CD8-positive, alpha-beta memory T cell (primary cell): Measurements from ENCODE around the gene LRRC19. TPM values are rescaled to one million over a fixed set of nuclear protein-coding genes. Genes with fewer than 3 reads are reported as not detected.

Experiments
- CTCF ChIA-PET: fragments of 350-600 bp; sonication (Branson Sonifier 250); formaldehyde crosslinking; loops from one replicate; lab custom pipeline; 2021; ENCODE audit warnings: antibody characterized with exemption; lab: Charles Lee
- POLR2A ChIA-PET: fragments of 350-600 bp; sonication (Branson Sonifier 250); formaldehyde crosslinking; loops from one replicate; lab custom pipeline; 2021; ENCODE audit warnings: antibody characterized with exemption; lab: Charles Lee
- DNase-seq, 5 donors: peaks; one replicate each; pipeline versions ENCODE4 v3.0.0 to v3.0.0-alpha.2; 2020 to 2022; ENCODE audit warnings: mixed read lengths in 1 of 5
- H3K27ac ChIP-seq: one replicate; pipeline ENCODE4 v1.7.0; 2013; ENCODE audit warnings: low read depth, mild to moderate bottlenecking, low read length, moderate library complexity
- H3K27me3 ChIP-seq: 2 replicates; pipeline ENCODE4 v1.7.0; 2013; ENCODE audit warnings: low read length, mild to moderate bottlenecking; ENCODE audit not compliant: insufficient read depth, poor library complexity, severe bottlenecking
- H3K36me3 ChIP-seq: 2 replicates; pipeline ENCODE4 v1.7.0; 2013; ENCODE audit warnings: mild to moderate bottlenecking, low read length, moderate library complexity; ENCODE audit not compliant: insufficient read depth
- H3K4me1 ChIP-seq: 2 replicates; pipeline ENCODE4 v1.7.0; 2013; ENCODE audit warnings: mild to moderate bottlenecking, low read length, moderate library complexity; ENCODE audit not compliant: insufficient read depth
- H3K4me3 ChIP-seq: 2 replicates; pipeline ENCODE4 v1.7.0; 2013; ENCODE audit warnings: mild to moderate bottlenecking, low read length
- H3K9me3 ChIP-seq: 2 replicates; pipeline ENCODE4 v1.7.0; 2013; ENCODE audit warnings: mild to moderate bottlenecking, low read length
- H3K27ac Mint-ChIP-seq, 8 donors: one replicate each; pipeline ENCODE4 v1.8.0; 2020 to 2021; ENCODE audit warnings: mixed read lengths in 8 of 8, mild to moderate bottlenecking in 6 of 8, inconsistent platforms in 3 of 8, moderate library complexity in 3 of 8
- H3K27me3 Mint-ChIP-seq, 2 donors: one replicate each; pipeline ENCODE4 v1.8.0; 2020 to 2021; ENCODE audit warnings: mixed read lengths in 2 of 2, mild to moderate bottlenecking in 1 of 2, moderate library complexity in 1 of 2
- H3K36me3 Mint-ChIP-seq, 3 donors: one replicate each; pipeline ENCODE4 v1.8.0; 2020 to 2021; ENCODE audit warnings: mixed read lengths in 3 of 3, inconsistent platforms in 1 of 3, mild to moderate bottlenecking in 1 of 3
- H3K4me1 Mint-ChIP-seq, 3 donors: one replicate each; pipeline ENCODE4 v1.8.0; 2020 to 2021; ENCODE audit warnings: mixed read lengths in 3 of 3, inconsistent platforms in 1 of 3, mild to moderate bottlenecking in 1 of 3
- H3K4me3 Mint-ChIP-seq, 7 donors: one replicate each; pipeline ENCODE4 v1.8.0; 2020 to 2021; ENCODE audit warnings: mixed read lengths in 7 of 7, mild to moderate bottlenecking in 6 of 7, moderate library complexity in 4 of 7, inconsistent platforms in 2 of 7
- H3K9me3 Mint-ChIP-seq, 5 donors: one replicate each; pipeline ENCODE4 v1.8.0; 2020 to 2022; ENCODE audit warnings: mixed read lengths in 5 of 5, mild to moderate bottlenecking in 3 of 5, moderate library complexity in 2 of 5, inconsistent platforms in 1 of 5
- polyA plus RNA-seq: library from polyadenylated mRNA; unstranded; fragments of 300-500 nt; fragmentation: Illumina TruSeq; gene quantifications from one replicate; pipeline ENCODE4 v1.2.3, GENCODE V29; 2021
- total RNA-seq, 2 experiments: library from RNA; stranded (reverse); gene quantifications; one replicate each; pipeline ENCODE4 v1.2.3, GENCODE V29; 2021

The LRRC19 gene
- total and polyA plus RNA-seq, 3 experiments from 2014 or later: 0.10 TPM; not detected in 2

GRCh38 chr9:26945591-26945990, 59.9 kb downstream of the LRRC19 start:
- Histone ChIP-seq H3K27ac (no peak overlapping the region), H3K36me3 (no peaks in the 10 kb centered on the region), H3K4me3 (peak overlapping the region; percentile 83), H3K9me3 (no peaks in the 10 kb centered on the region), H3K4me1 (peaks cover 34% of the 10 kb centered on the region), H3K27me3 (no peaks in the 10 kb centered on the region)
- peaks cover 0 to 16% (median 3%) of the 10 kb centered on the region in 3 donors for H3K36me3 Mint-ChIP-seq
- H3K9me3 Mint-ChIP-seq: no peaks in the 10 kb centered on the region
- peak overlapping the region; percentile 93 to 99 (median 95) for H3K4me3 Mint-ChIP-seq
- peaks cover 1 to 8% of the 10 kb centered on the region in 2 donors for H3K27me3 Mint-ChIP-seq
- ChIA-PET POLR2A (interaction anchor here (0.6 kb wide), 1 partner anchor 53 kb away, joined by 3 read pairs; no protein-coding TSS in a partner anchor), CTCF (interaction anchor here (0.9 kb wide), 1 partner anchor 11 kb away, joined by 3 read pairs; the partner anchor contains the start of gene IFT74)
- peak overlapping the region; percentile 97 to 100 (median 100) for H3K27ac Mint-ChIP-seq
- H3K4me1 Mint-ChIP-seq: peaks cover 57 to 72% (median 72%) of the 10 kb centered on the region in 3 donors
- DNase-seq: no peak

Other genes starting within 250 kb of the LRRC19 start
- gene CAAP1, start 112.9 kb downstream of the LRRC19 start, total RNA-seq: 10 to 100 TPM; 19.4 to 21.0 TPM
- gene CAAP1, start 112.9 kb downstream of the LRRC19 start, polyA plus RNA-seq: 20.8 TPM
- gene PLAA, start 58.4 kb downstream of the LRRC19 start, total RNA-seq: 10 to 100 TPM; 39.2 to 41.8 TPM
- 18.7 TPM for gene PLAA, start 58.4 kb downstream of the LRRC19 start, polyA plus RNA-seq
- 10 to 100 TPM; 10.4 TPM for gene IFT74, start 49.3 kb downstream of the LRRC19 start, total RNA-seq
- 7.5 TPM for gene IFT74, start 49.3 kb downstream of the LRRC19 start, polyA plus RNA-seq
- gene TEK, start 103.6 kb upstream of the LRRC19 start, total RNA-seq: not detected
- not detected for gene TEK, start 103.6 kb upstream of the LRRC19 start, polyA plus RNA-seq